Psoas muscle (tissue), 8 donors: ENCODE measurements around the gene GRID1. TPM values are rescaled to one million over a fixed set of nuclear protein-coding genes. Genes with fewer than 3 reads are reported as not detected.

ENCODE experiments used
- ATAC-seq, 4 donors: fragments of 200-7000 bp; cut with Tn5 transposase; one replicate each; pipeline ENCODE4 v1.9.1; 2020; ENCODE audit warnings: moderate library complexity in 3 of 4, mild to moderate bottlenecking in 2 of 4
- DNase-seq, 2 donors: peaks; one replicate each; pipeline ENCODE4 v3.0.0-alpha.2; 2020
- H3K27ac ChIP-seq: fragments of 200-600 bp; one replicate; pipeline ENCODE4 v1.8.0; 2022
- H3K27me3 ChIP-seq, 3 donors: fragments of 200-600 bp in 1 of 3; one replicate each; pipeline versions ENCODE4 v1.6.1 to v1.8.0; 2013 to 2022; ENCODE audit warnings: low read length in 2 of 3, mild to moderate bottlenecking in 2 of 3, moderate library complexity in 1 of 3; ENCODE audit not compliant: insufficient read depth in 3 of 3
- H3K36me3 ChIP-seq, 2 donors: fragments of 200-600 bp in 1 of 2; one replicate each; pipeline versions ENCODE4 v1.6.1 to v1.8.0; 2013 to 2022; ENCODE audit warnings: low read depth in 1 of 2, mild to moderate bottlenecking in 1 of 2, moderate library complexity in 1 of 2; ENCODE audit not compliant: insufficient read depth in 1 of 2
- H3K4me1 ChIP-seq: fragments of 200-600 bp; one replicate; pipeline ENCODE4 v1.8.0; 2022
- H3K4me3 ChIP-seq: fragments of 200-600 bp; one replicate; pipeline ENCODE4 v1.8.0; 2022; ENCODE audit warnings: mild to moderate bottlenecking
- H3K9me3 ChIP-seq: fragments of 200-600 bp; one replicate; pipeline ENCODE4 v1.8.0; 2022
- CTCF ChIP-seq: fragments of 200-600 bp; IDR thresholded peaks from one replicate; pipeline ENCODE4 v1.8.0; 2022; ENCODE audit warnings: antibody characterized with exemption
- WGBS, 3 donors: extraction: QIAGEN DNeasy Blood & Tissue Kit; methylation state at CpG; one replicate each; pipeline versions ENCODE4 v1.1.6 to v1.1.7; 2013; 5-methylcytosine and 5-hydroxymethylcytosine counted together
- intact Hi-C, 2 donors: fragments of 100-400 bp; cut with DNase I; formaldehyde crosslinking; loops; one replicate each; pipeline versions ENCODE4 v1.11.0 to v1.14.2; 2022
- polyA plus RNA-seq, 3 donors: library from polyadenylated mRNA; stranded (reverse); fragments of 200-250 nt; gene quantifications; one replicate each; pipeline ENCODE4 v1.2.3, GENCODE V29; 2013
- total RNA-seq, 4 donors: library from RNA; stranded (reverse); fragmentation: NEBNext Ultra II Directional in 2 of 4; extraction: Animal tissue kit (Norgen Biotek cat#: 25700) in 2 of 4; gene quantifications; one replicate each; pipeline versions ENCODE4 v1.2.1 to v1.2.4, GENCODE V29; 2021 to 2023
- donor health status: healthy with polysubstance abuse.
- donor health status: DM: no; HTN: no; CAD: no; lungs with moderate emphysema.
- donor health status: Bipolar disorder and iron deficiency.
- donor health status: healthy.
- donor health status: DM: yes; HTN: yes; CAD: no.
- donor health status: DM: no; HTN: no; CAD: no.
- donor health status: DM: no; HTN: no; CAD: no.
- donor health status: DM: yes; HTN: yes; CAD: no.

GRID1 gene
- total and polyA plus RNA-seq, 7 donors = 0.17 to 0.56 (median 0.24) TPM

- Histone ChIP-seq H3K9me3 (no peaks in the 10 kb centered on the region), H3K27ac (no peak overlapping the region), H3K4me3 (no peak overlapping the region), H3K27me3 (peaks cover 0 to 4% (median 3%) of the 10 kb centered on the region in 3 donors), H3K4me1 (no peaks in the 10 kb centered on the region), H3K36me3 (no peaks in the 10 kb centered on the region)
- TF ChIP-seq CTCF = no peak
- DNase-seq (no peak), ATAC-seq (no peak)
- intact Hi-C loops = no loop called here
- 69 to 74% (median 73%) methylated on average over 7 of the region's 7 CpGs for WGBS, 3 donors
These were observed 184.0 kb downstream of the GRID1 start for GRCh38 chr10:86182595-86182994.

GRCh38 chr10:86182150-86182549 lies 184.4 kb downstream of the GRID1 start:
- no peak for TF ChIP-seq CTCF
- 32 to 49% (median 44%) methylated on average over 13 of the region's 13 CpGs for WGBS, 3 donors
- ATAC-seq = no peak

GRCh38 chr10:86180861-86181260 lies 185.7 kb downstream of the GRID1 start:
- Histone ChIP-seq H3K27me3 (peaks cover 0 to 7% (median 3%) of the 10 kb centered on the region in 3 donors), H3K27ac (no peak overlapping the region), H3K4me3 (no peak overlapping the region), H3K9me3 (no peaks in the 10 kb centered on the region), H3K4me1 (no peaks in the 10 kb centered on the region), H3K36me3 (no peaks in the 10 kb centered on the region)
- intact Hi-C loops = no loop called here
- 71 to 89% (median 74%) methylated on average over 4 of the region's 4 CpGs for WGBS, 3 donors
- no peak for TF ChIP-seq CTCF
- DNase-seq (no peak), ATAC-seq (no peak)

More at GRCh38 chr10:86182150-86182549, 184.4 kb downstream of the GRID1 start:
- no peaks in the 10 kb centered on the region for H3K9me3 ChIP-seq
- intact Hi-C loops = no loop called here
- no peak overlapping the region for H3K27ac ChIP-seq
- H3K27me3 ChIP-seq = peaks cover 0 to 4% (median 3%) of the 10 kb centered on the region in 3 donors
- no peaks in the 10 kb centered on the region for H3K4me1 ChIP-seq
- no peaks in the 10 kb centered on the region for H3K36me3 ChIP-seq
- no peak overlapping the region for H3K4me3 ChIP-seq
- no peak for DNase-seq

- ATAC-seq = no peak
These were observed 186.6 kb downstream of the GRID1 start for GRCh38 chr10:86179961-86180360.

More at GRCh38 chr10:86179961-86180360, 186.6 kb downstream of the GRID1 start:
- peaks cover 0 to 9% (median 3%) of the 10 kb centered on the region in 3 donors for H3K27me3 ChIP-seq
- H3K4me1 ChIP-seq = no peaks in the 10 kb centered on the region
- no peaks in the 10 kb centered on the region for H3K9me3 ChIP-seq
- no peak for DNase-seq
- 73 to 84% (median 82%) methylated on average over 7 of the region's 7 CpGs for WGBS, 3 donors
- H3K4me3 ChIP-seq = no peak overlapping the region
- no peak for TF ChIP-seq CTCF
- intact Hi-C loops = no loop called here
- H3K27ac ChIP-seq = no peak overlapping the region
- no peaks in the 10 kb centered on the region for H3K36me3 ChIP-seq
